Measurements from ENCODE around the gene YARS1.

YARS1 gene

DNA sequence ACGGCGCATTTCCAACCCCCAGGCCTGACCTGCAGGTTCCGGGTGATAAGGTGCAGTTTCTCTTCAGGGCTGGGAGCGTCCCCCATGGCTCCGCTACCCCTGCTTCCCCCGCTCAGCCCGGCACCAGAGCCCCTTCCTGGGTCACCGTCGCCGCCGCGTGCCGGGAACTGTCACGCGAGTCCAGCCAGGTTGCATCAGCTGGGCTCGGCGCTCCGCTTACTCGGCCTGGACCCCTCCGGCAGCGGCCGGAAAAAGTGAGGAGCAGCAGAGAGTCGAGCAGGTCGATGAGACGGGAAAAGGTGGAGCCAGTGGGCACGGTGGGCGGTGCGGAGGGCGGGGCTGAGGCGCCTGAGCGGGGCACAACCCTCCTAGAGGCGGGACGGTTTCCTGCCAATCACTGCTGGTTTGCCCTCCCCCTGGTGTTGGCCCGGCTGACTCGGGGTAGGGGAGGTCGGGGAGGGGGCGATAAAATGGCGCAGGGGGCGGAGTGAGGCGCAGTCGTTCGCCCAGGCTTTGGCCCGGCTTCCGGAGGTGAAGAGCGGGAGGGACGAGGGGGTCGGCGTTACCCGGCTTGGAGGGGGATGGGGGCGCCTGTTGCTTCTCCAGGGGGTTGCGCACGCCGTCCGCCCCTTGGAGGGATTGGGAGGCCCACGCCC, at the start of gene YARS1, which contains the start of gene S100PBP:
Gene YARS1, minus strand, starts transcription at position 200 of the 656 bp plus-strand sequence. Its CDS starts 114 bp downstream, at position 86.
Gene S100PBP, plus strand, starts transcription at position 495 of the 656 bp plus-strand sequence. CDS start 8,447 bp downstream, outside the sequence.
- DNase-seq = peak; percentile 97

GRCh38 chr1:32865639-32866405, 48.7 kb upstream of the YARS1 start:
- DNase-seq = no peak

DNA sequence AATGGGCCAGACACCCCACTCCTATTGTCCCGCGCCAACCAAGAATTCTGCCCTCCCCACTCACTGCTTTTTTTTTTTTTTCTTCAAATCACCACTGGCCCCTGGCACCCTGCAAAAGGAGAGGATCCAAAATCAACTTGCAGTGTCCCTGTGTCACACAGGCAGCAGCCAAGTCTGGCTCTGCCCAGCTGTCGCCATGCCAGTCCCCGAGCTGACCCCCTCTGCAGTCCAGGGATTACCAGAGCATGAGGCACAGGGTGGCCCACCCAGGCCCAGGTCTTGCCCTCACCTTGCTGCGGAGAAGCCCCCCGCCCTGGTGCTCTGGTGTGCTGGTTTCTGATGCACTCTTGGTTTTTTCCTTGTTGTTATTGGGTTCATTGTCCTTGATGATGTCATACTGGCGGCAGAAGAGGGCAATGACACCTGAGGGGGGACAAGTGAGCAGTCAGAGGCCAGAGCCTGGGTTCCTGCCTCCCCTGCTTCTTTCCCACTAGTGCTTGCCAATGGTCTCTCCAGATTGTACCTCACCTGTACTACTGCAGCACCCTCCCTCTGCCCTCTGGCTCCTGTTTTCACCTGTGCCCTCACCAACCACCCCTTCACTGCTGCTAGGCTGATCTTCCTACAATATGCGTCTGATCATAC, 47.3 kb upstream of the YARS1 start:
- DNase-seq = no peak

- DNase-seq = no peak
Observed at GRCh38 chr1:32863881-32864245, 46.7 kb upstream of the YARS1 start.

- DNase-seq = no peak
Observed at GRCh38 chr1:32863218-32863880, 46.2 kb upstream of the YARS1 start.

DNA sequence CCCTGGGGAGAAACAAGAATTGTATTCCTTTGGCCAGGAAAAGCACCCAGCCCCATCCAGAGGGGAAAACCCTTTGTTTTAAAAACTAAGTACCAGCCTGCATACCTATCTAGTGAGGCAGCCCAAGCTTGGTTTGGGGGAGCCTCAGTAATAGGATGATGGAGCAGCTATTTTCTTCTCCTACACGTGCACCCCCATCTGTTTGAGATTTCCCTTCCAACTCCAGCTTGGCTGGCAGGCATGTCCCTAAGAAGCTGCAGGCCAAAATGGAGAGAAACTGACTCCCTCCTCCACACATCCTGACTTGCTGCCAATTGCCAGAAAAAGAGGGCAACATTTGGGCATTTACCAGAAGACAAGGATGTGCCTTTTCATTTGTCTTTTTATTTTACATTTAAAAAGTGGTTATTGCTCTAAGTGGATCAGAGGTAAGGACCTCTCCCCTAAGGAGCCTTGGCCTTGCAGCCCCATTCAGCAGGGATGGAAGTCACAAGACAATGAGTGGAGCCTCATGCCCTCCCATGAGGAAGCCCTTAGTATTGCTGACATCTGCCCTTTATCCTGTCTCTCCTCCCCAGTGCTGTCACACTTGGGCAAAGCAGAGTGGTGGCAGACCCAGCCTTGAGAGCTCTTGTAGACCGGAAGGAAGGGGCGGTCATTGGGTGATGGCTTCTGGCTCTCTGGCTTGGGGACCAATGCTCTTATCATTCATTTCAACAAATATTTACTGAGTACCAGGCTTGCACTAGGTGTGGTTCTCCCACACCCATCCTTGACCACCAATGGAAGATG, 44.9 kb upstream of the YARS1 start:
- no peak for DNase-seq

- no peak for DNase-seq
Observed at GRCh38 chr1:32860566-32860965, 43.4 kb upstream of the YARS1 start.

DNA sequence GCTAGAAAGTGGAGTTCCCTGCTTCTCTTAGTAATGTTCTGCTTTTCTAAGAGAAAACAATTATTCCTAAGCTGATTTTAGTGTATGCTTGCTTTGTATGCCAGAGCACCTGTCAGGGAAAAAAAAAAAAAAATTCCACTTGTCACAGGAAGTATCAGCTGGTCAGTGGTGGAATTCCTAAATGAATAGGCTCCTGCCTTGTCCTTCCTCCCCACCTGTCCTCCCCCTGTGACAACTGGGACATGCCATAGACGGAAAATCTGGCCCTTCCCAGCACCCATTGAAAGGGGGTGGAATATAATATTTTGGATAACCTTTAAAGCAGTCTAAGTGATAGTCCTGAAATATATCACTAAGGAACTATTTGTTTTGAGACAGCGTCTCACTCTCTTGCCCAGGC, 42.8 kb upstream of the YARS1 start:
- no peak for DNase-seq

GRCh38 chr1:32858791-32859190, 41.6 kb upstream of the YARS1 start:
- no peak for DNase-seq

- no peak for DNase-seq
Observed at GRCh38 chr1:32858136-32858535, 41.0 kb upstream of the YARS1 start.

DNA sequence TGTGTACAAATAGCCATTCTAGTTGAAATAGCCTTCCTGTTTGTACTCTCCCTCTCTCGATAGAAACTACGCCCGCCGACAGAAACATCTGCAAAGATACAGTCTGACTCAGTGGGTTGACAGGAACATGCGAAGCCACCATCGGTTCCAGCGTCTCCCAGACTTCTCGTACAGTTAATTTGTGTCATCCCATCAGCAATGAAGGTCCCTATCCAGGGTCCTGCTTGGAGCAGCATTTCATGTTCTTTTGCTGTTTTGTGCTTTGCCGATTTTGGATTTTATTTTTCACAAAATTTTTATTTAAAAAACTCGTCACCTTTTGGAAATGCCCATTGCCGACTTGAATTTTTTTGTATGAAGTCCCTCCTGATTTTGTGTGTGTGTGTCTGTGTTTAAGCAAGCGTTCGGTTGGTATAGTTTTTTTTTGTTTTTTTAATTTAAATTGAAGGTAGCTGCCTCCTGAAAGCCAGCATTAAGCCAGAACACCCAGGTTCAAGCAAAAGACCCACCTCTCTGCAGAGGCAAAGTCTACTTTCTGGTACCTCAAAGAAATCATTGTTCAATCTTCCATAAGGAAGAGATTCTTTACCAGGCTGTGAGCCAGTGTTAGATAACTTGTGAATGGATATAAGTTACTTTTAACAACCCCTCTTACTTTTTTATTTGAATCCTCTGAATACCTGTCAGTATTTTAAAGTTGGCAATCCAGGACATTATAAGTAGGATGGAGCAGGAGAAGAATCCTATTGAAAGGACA, 38.9 kb upstream of the YARS1 start:
- no peak for DNase-seq

GRCh38 chr1:32848354-32849063, 31.4 kb upstream of the YARS1 start:
- no peak for DNase-seq

- no peak for DNase-seq
Observed at GRCh38 chr1:32831878-32832277, 14.7 kb upstream of the YARS1 start.

DNA sequence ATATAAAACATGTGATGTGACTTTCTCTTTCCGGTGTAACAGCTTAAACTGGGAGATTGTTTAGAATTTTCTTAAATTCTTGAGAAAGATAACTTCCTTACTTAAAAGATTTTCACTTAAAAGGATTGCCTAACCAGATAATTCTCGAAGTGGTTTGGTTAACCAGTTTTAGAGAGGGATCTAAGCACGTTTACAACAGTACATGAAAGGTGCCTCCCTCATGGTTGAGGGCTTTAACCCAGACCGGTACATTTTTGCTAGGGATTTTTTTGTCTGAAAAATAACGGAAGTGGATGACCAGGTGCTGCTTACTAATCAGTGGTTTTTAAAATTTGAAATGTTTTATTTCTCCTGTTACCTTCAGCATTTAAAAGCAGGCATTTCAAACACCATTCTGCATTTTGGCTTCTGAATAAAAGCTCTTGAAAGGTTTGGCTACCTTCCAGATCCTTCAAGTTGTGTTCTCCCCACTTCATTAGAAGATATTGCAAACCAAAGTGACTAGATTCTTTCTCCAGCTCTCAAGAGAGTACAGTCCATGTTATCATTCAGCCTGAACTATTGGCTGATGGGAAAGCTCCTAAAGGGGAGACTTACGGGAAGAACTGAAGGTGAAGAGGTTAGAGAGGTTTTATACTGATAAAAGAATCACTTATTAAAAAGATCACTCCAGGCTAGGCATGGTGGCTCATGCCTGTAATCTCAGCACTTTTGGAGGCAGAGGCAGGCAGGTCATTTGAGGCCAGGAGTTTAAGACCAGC, 13.1 kb upstream of the YARS1 start:
- no peak for DNase-seq

DNA sequence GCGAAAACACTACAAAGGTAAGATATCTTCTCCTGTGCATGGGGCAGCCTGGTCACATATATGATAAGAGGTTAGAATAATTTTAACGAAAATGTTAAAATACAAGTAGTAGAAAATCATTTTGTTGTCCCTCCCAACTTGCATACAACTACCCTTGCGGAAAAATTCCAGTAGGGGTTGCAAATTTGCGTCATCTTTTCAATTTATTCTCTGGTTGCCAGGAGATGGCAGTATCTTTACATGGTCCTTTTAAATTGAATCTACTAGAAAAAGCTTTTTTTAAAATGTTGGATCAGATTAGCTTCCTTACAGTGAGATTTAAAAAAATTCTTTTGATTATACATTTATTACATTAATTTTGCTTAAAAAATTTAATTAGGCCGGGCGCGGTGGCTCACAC, 11.2 kb upstream of the YARS1 start:
- DNase-seq = peak; percentile 10

DNA sequence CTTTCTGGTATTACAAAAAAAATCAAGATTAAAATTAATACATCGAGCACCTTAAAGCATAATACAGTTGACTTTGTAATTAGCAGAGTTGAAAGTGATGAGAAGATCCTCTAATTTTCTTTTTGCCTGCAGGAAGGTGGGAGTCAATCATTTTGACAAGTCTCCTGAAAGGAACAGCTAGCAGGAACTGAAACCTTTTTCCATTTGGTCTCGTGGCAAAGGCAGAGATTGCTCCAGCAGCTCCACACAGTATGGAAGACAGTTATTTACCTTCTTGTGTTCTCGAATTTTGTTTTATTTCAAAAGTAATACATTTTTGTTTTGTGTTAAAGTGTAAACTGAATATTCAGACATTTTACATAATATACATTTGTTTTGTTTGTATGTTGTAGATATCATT, 8.0 kb upstream of the YARS1 start:
- peak; percentile 20 for DNase-seq

DNA sequence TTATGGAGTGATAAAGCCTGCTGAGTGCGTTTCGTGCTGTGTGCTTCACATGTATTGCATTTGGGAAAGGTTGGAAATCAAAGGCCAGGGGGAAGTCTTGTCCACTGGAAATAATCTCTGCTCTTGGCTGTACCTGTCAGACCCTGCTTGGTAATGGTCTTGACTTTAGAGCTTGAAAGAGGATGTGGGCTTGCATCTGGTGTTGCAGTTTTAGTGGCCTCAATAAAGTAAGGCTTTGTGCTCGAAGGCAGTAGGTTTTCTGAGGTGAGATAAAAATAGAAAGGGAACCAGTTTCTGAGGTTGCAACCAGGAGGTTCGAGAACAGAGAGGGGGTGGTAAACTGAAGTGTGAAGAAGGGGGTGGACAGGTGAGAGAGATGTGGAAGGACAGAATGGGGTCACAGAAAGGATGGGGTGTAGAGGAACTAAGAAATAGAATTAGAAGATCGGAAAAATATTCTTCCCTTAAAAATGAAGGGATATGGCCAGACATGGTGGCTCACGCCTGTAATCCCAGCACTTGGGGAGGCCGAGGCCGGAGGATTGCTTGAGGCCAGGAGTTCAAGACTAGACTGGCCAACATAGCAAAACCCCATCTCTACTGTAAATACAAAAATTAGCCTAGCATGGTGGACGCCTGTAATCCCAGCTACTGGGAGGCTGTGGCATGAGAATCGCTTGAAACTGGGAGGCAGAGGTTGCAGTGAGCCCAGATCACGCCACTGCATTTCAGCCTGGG, 1.8 kb upstream of the YARS1 start:
- DNase-seq = peak; percentile 79

- DNase-seq = peak; percentile 45
Observed at GRCh38 chr1:32817815-32818786, 943 bp upstream of the YARS1 start.

Measured in MV-4-11 (cell line).